Stimulated activated CD8-positive, alpha-beta memory T cell treated with anti-CD3 and anti-CD28 coated beads, Interleukin-4, amount 100 ng/mL, for 1 hour (primary cell): Measurements from ENCODE around the gene FIZ1.

ENCODE experiments used
- DNase-seq, 2 donors: peaks; one replicate each; pipeline ENCODE4 v3.0.0-alpha.2; 2020; ENCODE audit warnings: low read depth in 2 of 2, low spot score in 1 of 2

Gene FIZ1

DNA sequence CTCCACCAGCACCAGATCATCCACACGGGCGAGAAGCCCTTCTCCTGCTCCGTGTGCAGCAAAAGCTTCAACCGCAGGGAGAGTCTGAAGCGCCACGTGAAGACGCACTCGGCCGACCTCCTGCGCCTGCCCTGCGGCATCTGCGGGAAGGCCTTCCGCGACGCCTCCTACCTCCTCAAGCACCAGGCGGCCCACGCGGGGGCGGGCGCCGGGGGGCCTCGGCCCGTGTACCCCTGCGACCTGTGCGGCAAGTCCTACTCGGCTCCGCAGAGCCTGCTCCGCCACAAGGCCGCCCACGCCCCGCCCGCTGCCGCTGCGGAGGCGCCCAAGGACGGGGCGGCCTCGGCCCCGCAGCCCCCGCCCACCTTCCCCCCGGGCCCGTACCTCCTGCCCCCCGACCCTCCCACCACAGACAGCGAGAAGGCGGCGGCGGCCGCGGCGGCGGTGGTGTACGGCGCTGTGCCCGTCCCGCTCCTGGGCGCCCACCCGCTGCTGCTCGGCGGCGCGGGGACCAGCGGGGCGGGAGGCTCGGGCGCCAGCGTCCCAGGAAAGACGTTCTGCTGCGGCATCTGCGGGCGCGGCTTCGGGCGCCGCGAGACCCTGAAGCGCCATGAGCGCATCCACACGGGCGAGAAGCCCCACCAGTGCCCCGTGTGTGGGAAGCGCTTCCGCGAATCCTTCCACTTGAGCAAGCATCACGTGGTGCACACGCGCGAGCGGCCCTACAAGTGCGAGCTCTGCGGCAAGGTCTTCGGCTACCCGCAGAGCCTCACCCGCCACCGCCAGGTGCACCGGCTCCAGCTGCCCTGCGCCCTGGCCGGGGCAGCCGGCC lies 15.6 kb upstream of the FIZ1 start:
- DNase-seq = no peak

DNA sequence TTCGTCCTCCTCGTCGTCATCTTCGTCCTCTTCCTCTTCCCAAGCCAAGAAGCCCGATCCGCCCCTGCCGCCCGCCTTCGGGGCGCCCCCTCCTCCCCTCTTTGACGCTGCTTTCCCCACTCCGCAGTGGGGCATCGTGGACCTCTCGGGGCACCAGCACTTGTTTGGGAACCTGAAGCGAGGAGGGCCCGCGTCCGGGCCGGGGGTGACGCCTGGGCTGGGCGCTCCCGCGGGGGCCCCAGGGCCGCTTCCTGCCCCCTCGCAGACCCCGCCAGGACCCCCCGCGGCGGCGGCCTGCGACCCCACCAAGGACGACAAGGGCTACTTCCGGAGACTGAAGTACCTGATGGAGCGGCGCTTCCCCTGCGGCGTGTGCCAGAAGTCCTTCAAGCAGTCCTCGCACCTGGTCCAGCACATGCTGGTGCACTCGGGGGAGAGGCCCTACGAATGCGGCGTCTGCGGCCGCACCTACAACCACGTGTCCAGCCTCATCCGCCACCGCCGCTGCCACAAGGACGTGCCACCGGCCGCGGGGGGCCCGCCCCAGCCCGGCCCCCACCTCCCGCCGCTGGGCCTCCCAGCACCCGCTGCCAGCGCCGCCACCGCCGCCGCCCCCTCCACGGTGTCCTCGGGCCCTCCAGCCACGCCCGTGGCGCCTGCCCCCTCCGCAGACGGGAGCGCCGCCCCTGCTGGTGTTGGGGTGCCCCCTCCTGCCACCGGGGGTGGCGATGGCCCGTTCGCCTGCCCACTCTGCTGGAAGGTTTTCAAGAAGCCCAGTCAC lies 14.8 kb upstream of the FIZ1 start:
- no peak for DNase-seq

DNA sequence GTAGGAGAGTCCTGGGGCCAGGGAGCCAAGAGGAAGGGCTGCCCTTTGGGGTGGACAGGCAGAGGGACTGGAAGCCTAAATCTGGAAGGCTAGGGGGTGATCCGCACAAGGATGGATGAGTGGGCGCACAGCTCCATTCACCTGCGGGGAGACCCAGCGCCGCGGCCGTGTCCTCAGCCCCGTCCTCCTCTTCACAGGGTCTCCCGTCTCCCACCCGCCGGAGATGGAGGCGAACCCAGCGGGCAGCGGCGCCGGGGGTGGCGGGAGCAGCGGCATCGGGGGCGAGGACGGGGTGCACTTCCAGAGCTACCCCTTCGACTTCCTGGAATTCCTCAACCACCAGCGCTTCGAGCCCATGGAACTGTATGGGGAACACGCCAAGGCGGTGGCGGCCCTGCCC lies 14.1 kb upstream of the FIZ1 start:
- no peak for DNase-seq

DNA sequence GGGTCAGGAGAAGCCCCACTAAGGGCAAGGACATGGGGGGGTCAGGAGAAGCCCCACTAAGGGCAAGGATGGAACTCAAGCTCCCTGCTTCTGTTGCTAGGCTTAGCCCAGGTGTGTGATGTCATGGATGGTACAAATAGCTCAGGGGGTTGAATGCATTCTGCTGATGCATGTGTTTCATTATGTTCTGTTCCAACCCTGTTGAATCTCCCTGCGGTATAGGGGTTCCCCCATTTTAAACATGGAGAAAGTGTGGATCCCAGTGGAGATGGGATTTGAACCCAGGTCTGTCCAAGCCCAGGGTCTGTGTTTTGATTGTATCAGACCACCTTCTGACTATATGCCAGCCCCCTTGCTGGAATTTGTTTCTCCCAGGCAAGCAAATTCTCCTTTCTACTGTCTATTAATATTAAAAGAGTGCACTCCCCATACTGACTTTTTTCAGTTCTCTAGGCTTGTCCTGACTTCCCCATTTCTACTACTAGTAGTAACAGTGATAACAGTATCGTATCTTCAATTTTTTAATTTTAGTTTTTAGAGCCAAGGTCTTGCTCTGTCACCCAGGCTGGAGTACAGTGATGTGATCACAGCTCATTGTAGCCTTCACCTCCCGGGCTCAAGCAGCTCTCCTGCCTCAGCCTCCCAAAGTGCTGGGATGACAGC lies 12.8 kb upstream of the FIZ1 start:
- no peak for DNase-seq

DNA sequence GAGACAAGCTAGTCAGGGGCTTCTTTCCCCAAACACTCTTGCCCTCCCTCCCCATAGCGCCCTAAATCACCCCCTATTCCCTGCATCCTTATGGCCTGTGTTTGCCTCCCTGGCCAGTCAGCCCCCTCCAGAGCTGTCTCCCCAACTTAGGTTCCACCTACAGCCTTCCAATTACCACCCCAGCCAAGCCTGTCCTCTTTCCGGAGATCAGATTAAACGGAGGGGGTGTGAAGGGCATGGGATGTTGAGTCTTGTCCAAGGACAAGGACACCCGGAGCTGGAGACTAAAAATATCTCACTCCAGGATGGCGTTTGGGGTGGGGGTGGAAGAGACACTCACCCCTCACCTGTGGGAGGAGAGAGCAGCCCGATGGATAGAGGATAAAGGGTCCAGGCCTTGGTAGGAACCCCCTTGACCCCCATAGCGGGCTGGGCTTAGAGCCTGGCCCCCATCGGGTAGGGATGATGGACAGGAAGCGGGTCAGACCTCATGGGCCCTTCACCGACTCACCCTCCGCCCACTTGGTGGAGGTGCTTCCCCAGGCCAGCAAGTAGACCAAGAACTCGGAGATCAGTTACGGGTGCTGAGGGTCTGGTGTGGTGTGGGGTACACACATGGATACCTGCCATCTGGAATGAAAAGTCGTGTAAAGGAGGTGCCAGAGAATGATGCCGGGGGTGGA lies 12.1 kb upstream of the FIZ1 start:
- no peak for DNase-seq

DNA sequence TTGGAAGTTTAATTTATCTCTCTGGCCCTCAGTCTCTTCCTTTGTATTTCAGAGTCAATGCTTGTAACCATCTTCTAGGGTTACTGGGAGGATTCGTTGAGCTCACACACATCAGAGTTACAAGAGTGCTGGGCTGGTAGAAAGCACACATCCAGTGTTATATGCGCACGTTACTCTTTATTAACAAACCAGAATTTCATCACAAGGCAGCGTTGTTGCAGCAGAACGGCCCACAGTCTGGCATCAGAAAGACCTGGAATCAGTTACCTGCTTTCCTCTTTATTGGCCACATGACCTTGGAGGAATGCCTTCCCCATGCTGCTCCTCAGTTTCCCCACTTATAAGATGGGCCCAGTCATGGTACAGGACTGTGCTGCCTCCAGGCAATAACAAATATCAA lies 10.0 kb upstream of the FIZ1 start:
- no peak for DNase-seq

DNA sequence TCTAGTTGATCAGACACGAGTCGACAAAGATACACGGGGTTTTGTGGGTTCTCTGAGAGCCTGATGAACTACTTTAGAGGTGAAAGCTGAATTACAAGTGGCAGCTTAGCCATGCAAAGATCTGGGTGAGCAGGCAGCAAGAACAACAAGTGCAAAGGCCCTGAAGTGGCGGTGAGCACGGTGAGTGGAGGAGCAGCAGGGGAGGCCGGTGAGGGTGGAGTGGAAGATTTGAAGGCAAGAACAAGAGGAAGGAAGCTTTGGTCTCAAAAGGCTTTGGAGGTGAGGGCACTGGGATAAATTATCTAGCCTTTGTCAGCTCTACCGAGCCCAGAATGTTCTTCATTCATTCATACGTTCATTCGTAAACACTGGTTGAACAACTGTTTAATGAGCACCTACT lies 7.5 kb upstream of the FIZ1 start:
- DNase-seq = no peak

DNA sequence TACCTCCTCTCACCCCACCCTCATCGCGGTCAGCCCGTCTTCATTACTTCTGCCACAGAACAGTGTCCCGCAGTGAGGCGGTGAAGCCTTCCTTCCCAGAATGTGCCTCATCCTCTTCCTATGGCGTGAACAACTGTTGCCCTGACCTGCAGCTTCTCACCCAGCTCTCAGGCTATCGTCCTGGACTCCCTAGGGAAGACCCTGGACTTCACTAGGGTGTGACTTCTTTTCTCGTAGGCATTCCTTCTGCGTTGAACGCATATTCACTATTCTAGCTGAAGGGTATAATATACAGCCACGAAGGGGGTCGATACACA lies 7.1 kb upstream of the FIZ1 start:
- no peak for DNase-seq

DNA sequence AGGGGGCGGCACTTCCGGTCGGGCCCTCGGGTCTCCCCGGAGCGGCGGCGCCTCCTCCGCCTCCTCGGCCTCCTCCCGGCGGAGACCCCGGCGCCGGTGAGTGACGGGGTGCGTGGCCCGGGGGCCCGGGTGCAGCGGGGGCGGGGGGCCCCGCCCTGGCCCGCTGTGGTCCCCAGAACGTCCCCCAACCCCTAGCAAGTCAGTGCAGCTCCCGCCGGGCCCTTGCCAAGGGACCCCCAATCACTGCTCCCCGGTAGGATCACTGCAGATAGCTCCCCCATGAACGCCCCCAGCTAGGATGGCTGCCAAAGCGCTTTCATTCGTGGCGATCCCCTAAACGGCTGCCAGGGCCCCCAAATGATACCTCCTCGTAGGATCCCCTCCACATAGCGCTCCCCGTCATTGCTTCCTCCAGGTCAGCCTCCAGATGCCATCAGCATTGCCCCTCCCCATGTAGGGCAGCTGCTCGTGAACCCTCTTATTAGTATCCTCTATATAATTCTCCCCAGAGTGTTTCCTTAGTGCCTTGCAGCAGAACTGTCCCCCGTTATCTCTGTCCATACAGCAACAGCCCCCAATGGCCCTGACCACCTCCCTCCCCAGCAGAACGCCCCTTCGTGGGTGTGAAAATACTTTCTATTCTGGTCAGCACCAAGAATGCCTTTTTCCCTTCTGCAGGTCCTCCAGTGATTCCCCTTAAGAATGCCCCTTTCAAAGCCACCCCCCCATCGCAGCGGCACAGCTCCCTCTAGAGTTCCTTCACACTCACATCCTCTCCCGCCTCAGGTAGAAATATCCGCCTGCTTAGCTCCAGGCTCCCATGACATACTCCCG lies 6.5 kb upstream of the FIZ1 start, which contains the start of gene ZNF865:
ZNF865 (plus strand) TSS at position 11 of the 834 bp plus-strand sequence. CDS start 7,972 bp downstream, outside the sequence.
- DNase-seq = peak; percentile 41 to 42

DNA sequence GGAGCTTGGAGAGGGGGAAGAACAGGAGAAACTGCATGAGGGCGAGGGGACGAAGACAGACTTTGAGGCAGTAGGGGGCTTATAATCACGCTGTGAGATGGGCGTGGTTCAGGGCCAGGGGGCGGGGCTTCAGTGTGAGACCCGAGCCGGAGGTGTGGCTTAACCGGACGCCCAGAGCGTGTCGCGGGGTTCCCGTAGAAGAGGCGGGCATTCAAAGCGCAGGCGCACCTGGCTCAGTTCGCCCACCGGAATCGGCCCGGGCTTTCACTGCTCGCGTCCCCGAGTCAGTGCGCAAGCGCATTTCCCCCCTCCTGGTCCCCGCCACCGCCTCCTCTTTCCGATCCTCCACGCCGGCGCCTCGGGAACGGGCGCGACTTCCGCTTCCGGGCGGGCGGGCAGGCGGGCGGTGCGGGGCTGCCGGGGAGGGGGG lies 5.9 kb upstream of the FIZ1 start:
- peak; percentile 95 to 97 for DNase-seq

DNA sequence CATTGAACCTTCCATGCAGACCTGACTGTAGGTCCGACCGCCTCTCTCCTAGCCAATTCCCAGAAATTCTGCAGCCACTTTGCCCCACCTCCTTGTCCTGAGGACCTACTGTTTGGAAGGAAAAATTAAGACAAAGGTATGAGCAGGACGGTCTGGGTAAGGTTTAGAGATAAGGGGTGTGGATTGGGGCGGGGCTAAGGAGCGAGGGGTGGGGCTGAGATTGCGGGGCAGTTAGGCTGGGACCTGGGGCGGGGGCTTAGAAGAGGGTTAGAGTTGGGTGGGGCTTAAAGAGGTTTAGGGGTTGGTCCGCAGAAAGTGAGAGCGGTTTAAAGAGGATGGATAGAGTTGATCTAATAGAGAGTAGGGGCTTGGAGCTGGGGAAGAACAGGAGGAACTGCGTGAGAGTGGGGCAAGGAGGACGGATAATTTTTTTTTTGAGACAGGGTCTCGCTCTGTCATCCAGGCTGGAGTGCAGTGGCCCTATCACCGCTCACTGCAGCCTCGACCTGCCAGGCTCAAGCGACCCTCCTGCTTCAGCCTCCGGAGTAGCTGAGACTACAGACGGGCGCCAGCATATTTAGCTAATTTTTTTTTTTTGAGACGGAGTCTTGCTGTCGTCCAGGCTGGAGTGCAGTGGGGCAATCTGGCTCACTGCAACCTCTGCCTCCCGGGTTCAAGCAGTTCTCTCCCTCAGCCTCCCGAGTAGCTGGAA lies 4.4 kb upstream of the FIZ1 start:
- no peak for DNase-seq

DNA sequence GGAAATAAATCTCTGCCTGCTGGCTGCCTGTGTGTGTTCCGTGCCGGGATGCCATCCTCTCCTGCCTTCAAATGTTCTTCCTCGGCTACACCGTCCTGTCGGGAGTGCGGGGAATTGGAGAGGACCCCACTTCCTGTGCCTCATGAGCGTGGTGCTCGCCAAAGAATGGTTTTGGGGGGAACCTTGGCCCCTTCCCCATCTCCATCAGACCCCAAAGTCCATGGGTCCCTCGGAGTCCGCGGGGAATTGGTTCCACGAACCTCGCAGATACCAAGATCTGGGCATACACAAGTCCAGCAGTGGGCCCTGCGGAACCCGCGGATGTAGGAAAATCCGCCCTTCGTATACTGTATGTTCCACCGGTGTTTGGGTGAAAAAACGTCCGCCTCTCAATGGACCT lies 3.8 kb upstream of the FIZ1 start:
- no peak for DNase-seq

DNA sequence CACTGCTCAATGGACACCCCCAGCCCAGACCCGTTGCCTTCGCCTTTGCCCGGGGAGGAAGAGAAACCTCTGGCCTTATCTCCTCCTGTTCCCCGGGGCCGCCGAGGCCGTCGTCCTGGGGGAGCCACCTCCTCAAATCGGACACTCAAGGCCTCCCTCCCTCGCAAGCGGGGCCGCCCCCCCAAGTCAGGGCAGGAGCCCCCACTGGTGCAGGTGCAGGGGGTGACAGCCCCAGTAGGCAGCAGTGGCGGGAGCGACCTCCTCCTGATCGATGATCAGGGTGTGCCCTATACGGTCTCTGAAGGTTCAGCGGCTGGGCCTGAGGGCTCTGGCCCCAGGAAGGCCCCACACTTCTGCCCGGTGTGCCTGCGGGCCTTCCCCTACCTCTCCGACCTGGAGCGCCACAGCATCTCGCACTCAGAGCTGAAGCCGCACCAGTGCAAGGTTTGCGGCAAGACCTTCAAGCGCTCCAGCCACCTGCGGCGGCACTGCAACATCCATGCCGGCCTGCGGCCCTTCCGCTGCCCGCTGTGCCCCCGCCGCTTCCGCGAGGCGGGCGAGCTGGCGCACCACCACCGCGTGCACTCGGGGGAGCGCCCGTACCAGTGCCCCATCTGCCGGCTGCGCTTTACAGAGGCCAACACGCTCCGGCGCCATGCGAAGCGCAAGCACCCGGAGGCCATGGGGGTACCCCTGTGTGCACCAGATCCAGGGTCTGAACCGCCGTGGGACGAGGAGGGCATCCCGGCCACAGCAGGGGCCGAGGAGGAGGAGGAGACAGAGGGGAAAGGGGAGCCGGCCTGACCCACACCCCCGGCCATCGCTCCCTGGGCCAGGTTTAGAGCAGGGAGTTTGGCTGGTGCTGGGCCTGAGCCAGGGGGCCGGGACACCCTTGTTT lies 3.0 kb upstream of the FIZ1 start:
- no peak for DNase-seq

DNA sequence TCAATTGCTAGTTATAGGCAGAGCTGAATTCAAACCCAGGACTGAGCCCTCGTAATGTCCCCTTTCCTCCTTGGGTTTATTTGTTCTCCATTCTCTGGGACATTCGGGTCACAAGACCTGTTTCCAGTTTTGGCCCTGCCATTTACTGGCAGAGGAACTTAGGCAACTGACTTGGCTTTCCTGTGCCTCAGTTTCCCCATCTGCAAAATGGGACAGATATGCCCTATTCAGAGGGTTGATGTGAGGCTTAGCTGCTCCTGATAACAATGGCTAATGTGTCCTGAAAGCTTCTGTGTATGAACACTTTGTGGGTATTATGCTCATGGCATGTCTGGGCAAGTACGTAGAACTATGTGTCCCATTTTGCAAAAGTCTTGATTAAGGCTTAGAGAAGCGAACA lies 1.8 kb upstream of the FIZ1 start:
- no peak for DNase-seq

DNA sequence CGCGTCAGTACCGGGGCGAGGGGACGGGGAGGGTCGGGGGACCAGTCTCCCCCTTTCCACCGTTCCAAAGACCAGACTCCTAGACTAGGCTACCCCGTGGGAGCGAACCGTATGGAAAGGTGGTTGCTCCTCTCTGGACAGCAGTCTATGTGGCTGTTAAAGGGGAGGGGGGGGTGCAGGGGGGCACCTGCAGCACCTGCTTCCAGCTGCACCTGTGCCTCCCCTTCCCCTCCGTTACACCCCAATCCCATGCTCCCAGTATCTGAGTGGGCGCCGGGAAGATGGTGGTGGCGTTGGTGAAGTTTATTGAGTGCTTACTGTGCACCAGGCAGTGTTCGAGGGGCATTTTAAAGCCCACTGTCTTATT lies 1.3 kb upstream of the FIZ1 start:
- no peak for DNase-seq

DNA sequence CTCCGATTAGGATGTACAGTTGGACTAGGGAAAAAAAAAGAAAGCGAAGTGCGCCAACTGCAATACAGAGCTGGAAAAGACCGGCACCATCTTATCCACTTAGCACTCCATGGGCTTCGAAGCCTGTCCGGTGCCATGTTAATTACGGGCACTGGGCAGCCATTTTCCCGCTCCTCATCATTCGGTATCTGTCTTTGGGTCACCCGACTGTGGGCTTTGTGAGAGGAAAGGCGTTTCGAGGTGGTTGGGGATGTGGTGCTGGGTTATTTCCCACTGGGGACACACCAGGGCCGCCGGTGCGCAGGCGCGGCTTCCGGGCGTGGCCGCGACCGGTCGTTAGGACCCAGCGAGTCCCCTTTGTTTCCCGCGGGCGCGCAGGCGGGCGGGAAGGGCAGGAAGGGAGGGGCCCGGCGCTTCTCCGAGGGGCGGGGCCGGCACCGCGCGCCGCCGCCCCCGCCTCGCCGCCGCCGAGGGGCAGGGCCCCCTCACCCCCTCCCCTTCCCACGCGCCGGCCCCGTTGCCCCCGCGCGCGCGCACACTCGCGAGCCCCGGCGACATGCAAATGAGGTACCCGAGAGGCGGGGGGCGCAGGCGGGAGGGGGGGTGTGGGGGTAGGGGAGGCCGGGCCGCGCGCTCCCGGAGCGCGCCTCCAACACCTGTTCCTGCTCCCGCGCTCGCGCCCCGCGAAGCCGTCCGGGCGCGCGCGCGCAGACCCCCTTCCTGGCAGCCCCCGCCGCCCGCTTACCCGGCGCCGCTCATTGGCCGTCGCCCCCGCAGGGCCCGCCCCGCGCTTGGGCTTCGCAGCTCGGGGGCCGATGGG lies 735 bp upstream of the FIZ1 start, which contains the start of gene ZNF524:
ZNF524 (plus strand) TSS at position 447 of the 820 bp plus-strand sequence. CDS start 1,825 bp downstream, outside the sequence.
- DNase-seq = peak; percentile 66 to 71

DNA sequence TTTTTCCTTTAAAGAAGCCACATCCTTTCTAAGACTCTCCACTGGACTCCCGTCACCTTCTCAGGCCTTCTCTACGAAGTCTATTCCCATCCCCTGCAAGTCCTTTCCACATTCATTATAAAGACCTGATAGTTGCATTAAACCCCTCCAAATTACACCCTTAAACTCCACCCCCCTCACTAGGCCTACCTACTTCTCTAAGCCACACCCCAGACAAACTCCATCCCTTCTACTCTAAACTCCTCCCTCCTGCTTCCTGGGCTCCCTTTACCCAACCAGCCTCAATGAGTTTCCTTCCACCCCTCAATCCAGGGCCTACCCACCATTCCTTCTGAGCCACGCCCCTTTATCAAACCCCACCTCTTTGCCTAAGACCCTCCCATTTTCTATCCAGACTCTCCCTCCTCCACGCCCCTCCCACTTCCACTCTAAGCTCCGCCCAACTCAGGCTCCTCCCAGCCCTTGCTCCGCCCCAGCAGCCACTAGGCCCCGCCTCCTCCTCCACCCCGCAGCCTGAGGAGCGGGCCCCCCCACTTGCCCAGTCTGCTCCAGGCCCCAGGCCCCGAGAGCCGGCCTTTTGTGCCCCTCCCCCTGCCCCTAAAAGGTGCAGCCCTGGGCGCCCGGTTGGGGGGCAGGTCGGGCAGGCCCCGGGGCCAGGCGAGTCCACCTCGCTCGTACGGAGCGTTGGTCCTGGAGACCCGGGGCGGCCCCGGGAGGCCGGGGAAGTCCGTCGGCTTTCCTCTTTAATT lies 424 bp downstream of the FIZ1 start:
- DNase-seq = peak; percentile 85 to 87
